Measurements from ENCODE around the gene CHP2.
"Not testable (repeated sequence)": the region's sequence is repeated elsewhere in the genome, so short reads cannot be mapped to it uniquely, and the experiment has no call there.

Gene CHP2

GRCh38 chr16:23729503-23730424 lies 25.1 kb upstream of the CHP2 start:
- TF ChIP-seq, protein P1, sequence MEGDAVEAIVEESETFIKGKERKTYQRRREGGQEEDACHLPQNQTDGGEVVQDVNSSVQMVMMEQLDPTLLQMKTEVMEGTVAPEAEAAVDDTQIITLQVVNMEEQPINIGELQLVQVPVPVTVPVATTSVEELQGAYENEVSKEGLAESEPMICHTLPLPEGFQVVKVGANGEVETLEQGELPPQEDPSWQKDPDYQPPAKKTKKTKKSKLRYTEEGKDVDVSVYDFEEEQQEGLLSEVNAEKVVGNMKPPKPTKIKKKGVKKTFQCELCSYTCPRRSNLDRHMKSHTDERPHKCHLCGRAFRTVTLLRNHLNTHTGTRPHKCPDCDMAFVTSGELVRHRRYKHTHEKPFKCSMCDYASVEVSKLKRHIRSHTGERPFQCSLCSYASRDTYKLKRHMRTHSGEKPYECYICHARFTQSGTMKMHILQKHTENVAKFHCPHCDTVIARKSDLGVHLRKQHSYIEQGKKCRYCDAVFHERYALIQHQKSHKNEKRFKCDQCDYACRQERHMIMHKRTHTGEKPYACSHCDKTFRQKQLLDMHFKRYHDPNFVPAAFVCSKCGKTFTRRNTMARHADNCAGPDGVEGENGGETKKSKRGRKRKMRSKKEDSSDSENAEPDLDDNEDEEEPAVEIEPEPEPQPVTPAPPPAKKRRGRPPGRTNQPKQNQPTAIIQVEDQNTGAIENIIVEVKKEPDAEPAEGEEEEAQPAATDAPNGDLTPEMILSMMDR (conservative IDR thresholded peaks at IDR 0.05), result no peak
- H3K27ac ChIP-seq, result no peak overlapping the region

- TF ChIP-seq, protein P1 (conservative IDR thresholded peaks at IDR 0.05), result no peak
- H3K27ac ChIP-seq, result no peak overlapping the region
These were observed 20.5 kb upstream of the CHP2 start for GRCh38 chr16:23734176-23734893.

DNA sequence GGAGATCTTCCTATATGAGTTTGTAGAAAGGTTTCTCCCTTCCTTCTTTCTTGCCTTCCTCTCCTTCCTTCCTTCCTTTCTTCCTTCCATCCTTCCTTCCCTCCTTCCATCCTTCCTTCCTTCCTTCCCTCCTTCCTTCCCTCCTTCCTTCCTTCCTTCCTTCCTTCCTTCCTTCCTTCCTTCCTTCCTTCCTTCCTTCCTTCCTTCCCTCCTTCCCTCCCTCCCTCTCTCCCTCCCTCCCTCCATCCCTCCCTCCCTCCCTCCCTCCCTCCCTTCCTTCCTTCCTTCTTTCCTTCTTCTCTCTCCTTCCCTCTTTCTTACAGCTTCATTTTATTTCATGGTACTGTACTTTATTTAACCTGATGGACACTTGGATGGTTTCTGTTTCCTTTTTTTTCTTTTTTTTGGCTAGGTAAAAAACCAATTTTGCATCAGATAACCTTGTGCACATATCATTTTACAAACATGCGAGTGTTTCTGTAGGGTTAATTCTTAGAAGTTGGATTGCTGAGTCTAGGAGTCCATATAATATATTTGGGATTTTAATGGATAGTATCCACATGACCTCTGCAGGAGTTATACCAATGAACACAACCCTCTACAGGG lies 17.3 kb upstream of the CHP2 start:
- H3K27ac ChIP-seq, result not testable (repeated sequence)

DNA sequence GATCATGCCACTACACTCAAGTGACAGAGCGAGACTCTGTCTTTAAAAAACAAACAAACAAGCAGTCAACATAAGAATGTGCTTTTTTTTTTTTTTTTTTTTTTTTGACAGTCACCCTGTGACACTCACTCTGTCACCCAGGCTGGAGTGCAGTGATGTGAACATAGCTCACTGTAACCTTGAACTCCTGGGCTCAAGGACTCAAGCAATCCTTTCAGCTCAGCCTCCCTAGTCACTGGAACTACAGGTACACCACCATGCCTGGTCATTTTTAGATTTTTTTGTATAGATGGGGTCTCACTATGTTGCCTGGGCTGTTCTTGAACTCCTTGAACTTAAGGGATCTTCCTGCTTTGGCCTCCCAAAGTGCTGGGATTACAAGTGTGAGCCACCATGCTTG lies 15.3 kb upstream of the CHP2 start:
- no peak overlapping the region for H3K27ac ChIP-seq
- TF ChIP-seq, protein P1 (conservative IDR thresholded peaks at IDR 0.05), result no peak

DNA sequence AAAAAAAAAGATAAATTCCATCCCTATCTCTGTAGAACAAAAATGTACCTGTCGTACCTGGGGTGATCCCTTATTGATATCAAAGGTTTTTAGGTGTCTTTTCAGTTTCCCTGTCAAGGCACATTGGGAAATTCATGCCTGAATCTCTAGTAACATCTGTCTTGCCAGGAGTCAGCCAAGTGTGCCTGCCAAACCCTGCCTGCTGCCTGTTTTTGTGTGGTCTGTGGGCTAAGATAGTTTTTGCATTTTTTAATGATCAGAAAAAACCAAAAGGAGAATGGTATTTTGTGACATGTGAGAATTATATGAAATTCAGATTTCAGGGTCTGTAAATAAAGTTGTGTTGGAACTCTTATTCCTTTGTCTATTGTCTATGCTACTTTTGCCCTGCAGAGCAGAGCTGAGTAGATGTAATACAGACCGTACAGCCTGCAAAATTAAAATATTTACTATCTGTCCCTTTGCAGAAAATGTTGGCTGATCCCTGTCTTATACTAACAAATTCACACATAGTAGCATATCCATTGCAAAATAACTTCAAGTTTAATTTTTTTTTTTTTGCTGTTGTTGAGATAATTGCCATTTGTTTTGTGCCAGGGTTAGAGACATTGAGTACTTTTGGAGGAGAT lies 13.0 kb upstream of the CHP2 start:
- TF ChIP-seq, protein P1 (conservative IDR thresholded peaks at IDR 0.05), result no peak
- H3K27ac ChIP-seq, result no peak overlapping the region

GRCh38 chr16:23742766-23743165 lies 12.1 kb upstream of the CHP2 start:
- TF ChIP-seq, protein P1 (conservative IDR thresholded peaks at IDR 0.05), result no peak
- no peak overlapping the region for H3K27ac ChIP-seq

- TF ChIP-seq, protein P1 (conservative IDR thresholded peaks at IDR 0.05), result no peak
- no peak overlapping the region for H3K27ac ChIP-seq
These were observed 9.6 kb upstream of the CHP2 start for GRCh38 chr16:23745263-23745662.
